K562 (cell line): Measurements from ENCODE around the gene YOD1. TPM values are rescaled to one million over a fixed set of nuclear protein-coding genes. Genes with fewer than 3 reads are reported as not detected.

Experiments
- CBFB ChIP-seq: sonication (generic); formaldehyde crosslinking; IDR thresholded peaks from 2 replicates; pipeline ENCODE4 v1.4.0; 2020; ENCODE audit warnings: mild to moderate bottlenecking, missing genetic modification reagents
- CBX2 ChIP-seq: fragments of 200-600 bp; sonication (generic); IDR thresholded peaks from one replicate; pipeline ENCODE4 v1.6.1; 2012; ENCODE audit warnings: mild to moderate bottlenecking, low read length, inconsistent platforms; ENCODE audit not compliant: insufficient read depth, poor library complexity, severe bottlenecking
- CHCHD3 ChIP-seq: fragments of 250-450 bp; sonication (Bioruptor Pico); IDR thresholded peaks from 2 replicates; pipeline ENCODE4 v2.1.2; 2022; ENCODE audit warnings: mild to moderate bottlenecking
- E2F6 ChIP-seq, 2 experiments: IDR thresholded peaks; 2 replicates each; pipeline ENCODE4 v1.6.1; 2011; ENCODE audit warnings: borderline replicate concordance in 1 of 2, control low read depth in 1 of 2, low read depth in 1 of 2, low read length in 1 of 2, mild to moderate bottlenecking in 1 of 2, mixed read lengths in 1 of 2, moderate library complexity in 1 of 2; ENCODE audit not compliant: insufficient read depth in 1 of 2, insufficient read length in 1 of 2, poor library complexity in 1 of 2, severe bottlenecking in 1 of 2; ENCODE audit errors: extremely low read depth in 1 of 2
- RREB1 ChIP-seq: fragments of 250-450 bp; sonication (Bioruptor Pico); IDR thresholded peaks from 2 replicates; pipeline ENCODE4 v1.4.0; 2020
- SMAD4 ChIP-seq: fragments of 250-450 bp; sonication (Bioruptor Pico); conservative IDR thresholded peaks from 2 replicates; pipeline ENCODE4 v1.8.0; 2021; ENCODE audit warnings: inconsistent platforms, mild to moderate bottlenecking, moderate library complexity
- TCF7L2 ChIP-seq: fragments of 150-350 bp; IDR thresholded peaks from 2 replicates; pipeline ENCODE4 v1.6.1; 2016; ENCODE audit warnings: low read depth, mild to moderate bottlenecking, low read length, moderate library complexity
- TEAD4 ChIP-seq, 2 experiments: sonication (generic) in 1 of 2; formaldehyde crosslinking in 1 of 2; IDR thresholded peaks; 2 replicates each; pipeline versions ENCODE4 v1.6.1 to v1.8.0; 2012 to 2022; ENCODE audit warnings: borderline replicate concordance in 1 of 2, inconsistent platforms in 1 of 2, low read length in 1 of 2, mild to moderate bottlenecking in 1 of 2, missing genetic modification reagents in 1 of 2
- USF1 ChIP-seq: sonication (generic); formaldehyde crosslinking; IDR thresholded peaks from 2 replicates; pipeline ENCODE4 v1.9.0; 2022; ENCODE audit warnings: mild to moderate bottlenecking, missing genetic modification reagents
- ZNF57 ChIP-seq: fragments of 450-650 bp; formaldehyde crosslinking; IDR thresholded peaks from 2 replicates; pipeline ENCODE4 v1.4.0; 2020; ENCODE audit warnings: mild to moderate bottlenecking, moderate library complexity
- polyA plus RNA-seq, 8 experiments: library from polyadenylated mRNA; depleted of rRNA in 4 of 8; stranded (reverse) in 5 of 8; unstranded in 3 of 8; fragments of >200 nt; fragmentation: Nextera tagmentation in 2 of 8; fragmentation: Illumina TruSeq in 1 of 8; extraction: Ambion mirVana in 2 of 8; extraction: Trizol in 1 of 8; gene quantifications; 2 replicates each; pipeline versions ENCODE4 v1.2.1 to v1.2.3, GENCODE V29; 2011 to 2014; ENCODE audit warnings: inconsistent platforms in 1 of 8, missing spikeins in 1 of 8
- total RNA-seq, 7 experiments: library from RNA; depleted of rRNA in 6 of 7; stranded (reverse); fragments of >200 nt in 6 of 7; fragmentation: Illumina TruSeq in 2 of 7; extraction: Trizol in 2 of 7; gene quantifications; 2 replicates each; pipeline versions ENCODE4 v1.2.1 to v1.2.3, GENCODE V29; 2011 to 2021; ENCODE audit warnings: low replicate concordance in 1 of 7
- TF ChIP-seq, protein P1 (sequence below), 2 experiments: fragments of 250-450 bp in 1 of 2; fragments of 450-650 bp in 1 of 2; sonication (Bioruptor Pico) in 1 of 2; IDR thresholded peaks; 2 replicates each; pipeline versions ENCODE4 v1.6.1 to v1.8.0; 2016 to 2021; ENCODE audit warnings: mild to moderate bottlenecking in 2 of 2, moderate library complexity in 2 of 2, missing compliant biosample characterization in 1 of 2, missing genetic modification characterization in 1 of 2
- TF ChIP-seq, protein P2 (sequence below): fragments of 150-350 bp; IDR thresholded peaks from 2 replicates; pipeline ENCODE4 v1.6.1; 2014; ENCODE audit warnings: low read depth, mild to moderate bottlenecking, low read length, borderline replicate concordance

YOD1 gene
- total and polyA plus RNA-seq, 9 of the 15 experiments (the other 6 are each of a cell fraction or from before 2014, with no cell fraction given), result 18.2 to 78.1 (median 46.9) TPM

GRCh38 chr1:207025146-207025880, 25.7 kb downstream of the YOD1 start (continued):
- peak; percentile 27 to 65 for TF ChIP-seq E2F6 (IDR thresholded peaks at IDR 0.05; ENCODE audit: borderline replicate concordance in 1 of 2, extremely low read depth in 1 of 2, insufficient read depth in 1 of 2, insufficient read length in 1 of 2, low read depth in 1 of 2, low read length in 1 of 2, poor library complexity in 1 of 2, severe bottlenecking in 1 of 2)
- peak; percentile 66 for TF ChIP-seq SMAD4
- TF ChIP-seq, protein P1, sequence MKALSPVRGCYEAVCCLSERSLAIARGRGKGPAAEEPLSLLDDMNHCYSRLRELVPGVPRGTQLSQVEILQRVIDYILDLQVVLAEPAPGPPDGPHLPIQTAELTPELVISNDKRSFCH (CRISPR knock-in tag; IDR thresholded peaks at IDR 0.05), result no peak
- TF ChIP-seq, protein P1 (tag; IDR thresholded peaks at IDR 0.05), result peak; percentile 39; the same call in 1 of the 2 replicates
- no peak for TF ChIP-seq CBX2
- TF ChIP-seq, protein P2, sequence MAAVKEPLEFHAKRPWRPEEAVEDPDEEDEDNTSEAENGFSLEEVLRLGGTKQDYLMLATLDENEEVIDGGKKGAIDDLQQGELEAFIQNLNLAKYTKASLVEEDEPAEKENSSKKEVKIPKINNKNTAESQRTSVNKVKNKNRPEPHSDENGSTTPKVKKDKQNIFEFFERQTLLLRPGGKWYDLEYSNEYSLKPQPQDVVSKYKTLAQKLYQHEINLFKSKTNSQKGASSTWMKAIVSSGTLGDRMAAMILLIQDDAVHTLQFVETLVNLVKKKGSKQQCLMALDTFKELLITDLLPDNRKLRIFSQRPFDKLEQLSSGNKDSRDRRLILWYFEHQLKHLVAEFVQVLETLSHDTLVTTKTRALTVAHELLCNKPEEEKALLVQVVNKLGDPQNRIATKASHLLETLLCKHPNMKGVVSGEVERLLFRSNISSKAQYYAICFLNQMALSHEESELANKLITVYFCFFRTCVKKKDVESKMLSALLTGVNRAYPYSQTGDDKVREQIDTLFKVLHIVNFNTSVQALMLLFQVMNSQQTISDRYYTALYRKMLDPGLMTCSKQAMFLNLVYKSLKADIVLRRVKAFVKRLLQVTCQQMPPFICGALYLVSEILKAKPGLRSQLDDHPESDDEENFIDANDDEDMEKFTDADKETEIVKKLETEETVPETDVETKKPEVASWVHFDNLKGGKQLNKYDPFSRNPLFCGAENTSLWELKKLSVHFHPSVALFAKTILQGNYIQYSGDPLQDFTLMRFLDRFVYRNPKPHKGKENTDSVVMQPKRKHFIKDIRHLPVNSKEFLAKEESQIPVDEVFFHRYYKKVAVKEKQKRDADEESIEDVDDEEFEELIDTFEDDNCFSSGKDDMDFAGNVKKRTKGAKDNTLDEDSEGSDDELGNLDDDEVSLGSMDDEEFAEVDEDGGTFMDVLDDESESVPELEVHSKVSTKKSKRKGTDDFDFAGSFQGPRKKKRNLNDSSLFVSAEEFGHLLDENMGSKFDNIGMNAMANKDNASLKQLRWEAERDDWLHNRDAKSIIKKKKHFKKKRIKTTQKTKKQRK, result no peak
- TF ChIP-seq ZNF57, result peak; percentile 85; the same call in 1 of the 2 replicates
- TF ChIP-seq CHCHD3 (CRISPR knock-in tag), result no peak
- TF ChIP-seq TCF7L2, result no peak
- TF ChIP-seq RREB1, result peak; percentile 85; the same call in 1 of the 2 replicates
- TF ChIP-seq TEAD4 (IDR thresholded peaks at IDR 0.05; ENCODE audit: low read length), result no peak; the same call in 1 of the 2 replicates
- TF ChIP-seq TEAD4 (CRISPR knock-in tag; IDR thresholded peaks at IDR 0.05; ENCODE audit: borderline replicate concordance), result no peak
- TF ChIP-seq CBFB (CRISPR knock-in tag), result no peak
- no peak for TF ChIP-seq USF1
